Midbrain (tissue), 1 donor: ENCODE results near the gene PLPPR3.
A peak's percentile ranks its signal among the peaks of the same experiment; 100 is the strongest.

ENCODE experiments used
- DNase-seq: peaks from one replicate; lab custom pipeline; 2025; lab: John Stamatoyannopoulos, UW

The PLPPR3 gene

DNA sequence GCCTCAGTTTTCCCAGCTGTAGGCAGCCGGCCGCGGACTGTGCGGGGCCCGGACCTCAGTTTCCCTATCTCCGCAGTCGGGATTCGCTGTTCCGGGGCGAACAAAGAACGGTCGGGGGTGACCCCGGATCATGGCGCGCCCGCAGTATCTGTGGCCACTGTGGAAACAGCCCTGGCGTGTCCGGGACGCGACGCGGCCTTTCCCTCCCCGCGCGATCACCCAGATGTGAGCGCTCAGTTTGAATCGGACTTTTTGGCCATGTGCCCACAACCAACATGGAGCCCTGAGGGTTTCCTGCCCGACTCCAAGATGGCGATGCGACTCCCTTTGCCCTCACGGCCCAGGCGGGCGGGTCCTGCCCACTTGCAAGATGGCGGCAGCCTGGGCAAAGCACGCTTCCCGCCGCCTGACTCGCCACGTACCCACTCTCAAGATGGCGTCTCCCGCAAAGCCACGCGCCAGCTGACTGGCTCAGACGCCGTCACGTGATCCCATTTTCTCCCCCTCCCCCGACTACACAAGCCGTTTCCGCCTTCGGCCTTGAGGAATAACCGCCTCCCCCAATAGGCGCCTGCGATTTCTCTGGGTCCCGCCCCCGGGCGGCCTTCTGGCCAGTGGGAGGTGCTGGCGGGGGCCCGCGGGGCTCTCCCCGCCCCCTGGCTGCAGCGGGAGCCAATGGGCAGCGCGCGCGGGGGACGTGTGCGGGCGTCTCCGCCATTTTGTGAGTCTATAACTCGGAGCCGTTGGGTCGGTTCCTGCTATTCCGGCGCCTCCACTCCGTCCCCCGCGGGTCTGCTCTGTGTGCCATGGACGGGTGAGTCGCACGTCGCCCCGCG, 24.8 kb downstream of the PLPPR3 start, which contains the start of gene PTBP1:
PTBP1 (plus strand) TSS at position 761 of the 836 bp plus-strand sequence; CDS start at position 807, 46 bp downstream.
- peak; percentile 100 for DNase-seq

DNA sequence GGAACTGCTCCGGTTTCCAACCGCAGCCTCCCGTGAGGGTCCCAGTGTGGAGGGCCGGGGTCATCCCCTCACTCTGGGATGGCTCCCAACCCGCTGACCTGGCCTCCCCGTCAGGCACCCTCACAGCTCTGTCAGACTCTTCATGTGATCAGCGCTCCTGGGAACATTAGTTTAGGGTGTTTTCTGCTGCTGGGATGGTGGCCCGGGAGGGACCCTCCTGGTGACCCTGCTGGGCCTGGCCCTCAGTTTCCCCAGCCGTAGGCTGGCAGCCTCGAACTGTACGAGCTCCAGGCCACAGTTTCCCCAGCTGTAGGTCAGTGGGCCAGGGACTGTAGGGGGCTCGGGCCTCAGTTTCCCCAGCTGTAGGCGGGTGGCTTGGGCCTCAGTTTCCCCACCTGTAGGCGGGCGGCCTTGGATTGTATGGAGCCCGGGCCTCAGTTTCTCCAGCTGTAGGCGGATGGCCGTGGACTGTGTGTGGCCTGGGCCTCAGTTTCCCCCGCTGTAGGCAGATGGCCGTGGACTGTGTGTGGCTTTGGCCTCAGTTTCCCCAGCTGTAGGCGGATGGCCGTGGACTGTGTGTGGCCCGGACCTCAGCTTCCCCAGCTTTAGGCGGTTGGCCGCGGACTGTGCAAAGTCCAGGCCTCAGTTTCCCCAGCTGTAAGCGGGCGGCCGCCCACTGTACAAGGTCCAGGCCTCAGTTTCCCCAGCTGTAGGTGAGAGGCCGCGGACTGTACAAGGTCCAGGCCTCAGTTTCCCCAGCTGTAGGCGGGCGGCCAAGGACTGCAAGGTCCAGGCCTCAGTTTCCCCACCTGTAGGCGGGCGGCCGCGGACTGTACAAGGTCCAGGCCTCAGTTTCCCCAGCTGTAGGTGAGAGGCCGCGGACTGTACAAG, 25.8 kb downstream of the PLPPR3 start:
- no peak for DNase-seq

DNA sequence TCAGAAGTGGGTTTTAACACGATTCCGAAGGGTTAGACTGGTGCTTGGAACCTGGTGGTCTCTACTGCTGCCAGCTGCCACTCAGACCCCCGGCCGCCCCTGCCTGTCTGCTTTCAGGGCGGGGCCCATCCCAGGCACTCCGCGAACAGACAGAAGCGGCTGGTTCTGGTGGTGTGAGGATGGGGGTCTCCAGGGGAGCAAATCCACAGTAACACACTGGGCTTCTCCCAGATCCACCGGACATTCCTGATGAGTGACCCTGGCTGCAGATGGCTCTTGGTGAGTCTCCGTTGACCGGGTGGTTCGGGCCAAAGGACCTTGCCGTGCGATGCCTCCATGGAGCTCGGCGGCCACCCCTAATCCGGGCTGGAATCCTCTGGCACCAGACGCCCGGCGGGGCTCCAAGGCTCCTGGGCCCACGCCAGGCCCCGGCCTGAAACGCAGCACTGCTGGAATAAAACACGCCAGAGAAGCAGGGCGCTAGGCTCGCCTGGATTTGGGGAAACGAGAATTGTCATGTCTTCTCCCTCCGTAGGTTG, 26.6 kb downstream of the PLPPR3 start:
- peak; percentile 30 for DNase-seq

DNA sequence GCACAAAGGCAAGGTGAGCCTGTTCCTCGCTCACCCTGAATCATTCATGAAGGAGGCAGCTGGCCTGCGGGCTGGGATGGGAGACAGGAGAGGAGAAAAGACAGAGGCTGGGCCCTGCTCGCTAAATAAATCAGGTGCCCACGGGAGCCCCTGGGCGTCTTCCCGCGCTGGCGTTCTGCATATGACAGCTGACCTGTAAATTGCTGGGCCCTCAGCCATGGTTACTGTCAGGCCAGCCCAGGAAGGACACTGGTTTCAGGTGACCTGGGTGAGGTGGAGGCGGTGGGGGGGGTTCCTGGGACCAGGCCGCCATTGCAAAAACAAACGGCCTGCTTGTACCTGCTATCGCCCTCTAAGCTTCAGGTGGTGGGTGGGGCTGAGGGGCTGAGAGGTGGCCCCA, 27.9 kb downstream of the PLPPR3 start:
- no peak for DNase-seq

DNA sequence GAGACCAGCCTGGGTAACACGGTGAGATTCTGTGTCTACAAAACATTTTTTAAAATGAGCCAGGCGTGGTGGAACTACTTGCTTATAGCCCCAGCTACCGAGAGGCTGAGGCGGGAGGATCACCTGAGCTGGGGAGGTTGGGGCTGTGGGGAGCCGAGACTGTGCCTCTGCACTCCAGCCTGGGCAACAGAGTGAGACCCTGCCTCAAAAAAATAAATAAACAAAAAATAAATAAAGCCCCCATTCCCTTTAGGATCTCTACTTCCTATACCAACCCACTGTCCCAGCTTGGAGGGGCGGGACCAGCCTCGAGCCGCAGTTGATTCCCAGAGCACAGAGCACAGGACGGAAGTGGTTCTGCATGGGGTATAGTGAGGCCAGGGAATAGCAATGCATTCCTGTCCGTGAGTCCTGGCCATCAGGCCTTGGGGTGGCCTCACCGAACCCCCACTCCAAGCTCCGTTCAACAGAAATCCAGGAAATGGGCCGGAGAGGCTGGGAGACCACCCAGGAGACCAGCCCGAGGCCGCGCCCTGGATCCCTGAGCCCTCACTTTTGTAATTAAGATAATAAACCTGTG, 29.4 kb downstream of the PLPPR3 start:
- no peak for DNase-seq

- DNase-seq: no peak
Observed at GRCh38 chr19:791567-792305, 30.0 kb downstream of the PLPPR3 start.

DNA sequence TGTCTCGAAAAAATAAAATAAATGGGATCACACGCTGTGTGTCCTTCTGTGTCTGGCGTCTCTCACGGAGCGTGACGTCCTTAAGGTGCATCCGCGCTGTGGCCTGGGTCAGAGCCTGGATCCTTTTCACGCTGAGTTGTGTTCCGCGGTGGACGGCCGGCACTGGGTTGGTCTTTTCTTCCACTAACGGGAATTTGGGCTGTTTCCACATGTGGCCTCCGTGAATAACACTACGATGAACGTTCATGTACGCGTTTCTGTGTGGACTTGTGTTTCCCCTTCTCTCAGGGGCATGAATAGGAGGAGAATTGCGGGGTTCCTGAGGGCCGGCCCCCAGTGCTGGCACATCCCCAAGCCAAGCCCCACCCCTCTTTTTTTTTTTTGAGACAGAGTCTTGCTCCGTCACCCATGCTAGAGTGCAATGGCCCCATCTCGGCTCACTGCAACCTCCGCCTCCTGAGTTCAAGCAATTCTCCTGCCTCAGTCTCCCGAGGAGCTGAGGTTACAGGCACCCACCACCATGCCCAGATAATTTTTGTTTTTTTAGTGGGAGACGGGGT, 30.7 kb downstream of the PLPPR3 start:
- no peak for DNase-seq

DNA sequence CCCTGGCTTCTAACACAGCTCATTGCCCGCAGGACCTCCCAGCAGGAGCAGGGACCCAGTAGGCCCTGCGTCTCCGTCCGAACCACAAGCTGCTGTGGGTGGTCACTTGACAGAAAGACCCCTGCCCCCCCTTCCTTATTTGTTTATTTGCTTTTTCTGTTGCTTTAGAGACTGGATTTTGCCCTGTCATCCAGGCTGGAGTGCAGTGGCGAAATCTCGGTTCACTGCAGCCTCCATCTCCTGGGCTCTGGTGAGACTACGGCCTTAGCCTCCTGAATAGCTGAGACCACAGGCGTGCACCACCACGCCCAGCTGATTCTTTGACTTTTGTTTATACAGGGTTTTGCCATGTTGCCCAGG, 32.1 kb downstream of the PLPPR3 start:
- no peak for DNase-seq

DNA sequence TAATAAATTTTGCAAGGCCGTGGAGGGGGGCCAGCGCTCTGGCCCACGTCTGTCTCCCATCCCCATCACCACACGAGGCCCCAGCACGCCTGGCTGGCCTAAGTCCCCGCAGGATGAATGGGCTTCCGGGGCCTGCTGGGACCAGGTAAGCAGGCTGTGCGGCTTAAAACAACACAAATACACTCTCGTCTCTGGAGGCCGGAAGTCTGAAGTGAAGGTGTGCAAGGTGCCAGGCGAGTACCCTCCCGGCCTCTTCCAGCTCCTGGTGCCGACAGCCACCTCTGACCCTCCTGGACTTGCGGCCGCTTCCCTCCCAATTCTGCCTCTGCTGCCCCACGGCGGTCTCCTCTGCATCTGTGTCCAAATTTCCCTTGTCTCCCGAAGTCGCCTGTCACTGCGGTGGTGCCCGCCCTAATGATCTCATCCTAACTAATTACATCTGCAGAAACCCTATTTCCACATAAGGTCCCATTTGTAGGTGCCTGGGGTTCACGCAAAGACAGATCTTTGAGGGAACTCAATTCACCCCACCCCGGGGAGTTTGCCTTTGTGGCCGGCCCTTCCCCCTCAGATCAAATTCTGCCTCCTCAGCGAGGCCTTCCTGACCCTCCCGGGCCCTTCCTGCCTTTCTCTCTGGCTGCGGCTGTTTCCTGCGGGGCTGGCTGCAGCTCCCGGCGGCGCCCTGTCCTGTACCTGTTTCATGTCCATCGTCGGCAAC, 32.6 kb downstream of the PLPPR3 start:
- no peak for DNase-seq

DNA sequence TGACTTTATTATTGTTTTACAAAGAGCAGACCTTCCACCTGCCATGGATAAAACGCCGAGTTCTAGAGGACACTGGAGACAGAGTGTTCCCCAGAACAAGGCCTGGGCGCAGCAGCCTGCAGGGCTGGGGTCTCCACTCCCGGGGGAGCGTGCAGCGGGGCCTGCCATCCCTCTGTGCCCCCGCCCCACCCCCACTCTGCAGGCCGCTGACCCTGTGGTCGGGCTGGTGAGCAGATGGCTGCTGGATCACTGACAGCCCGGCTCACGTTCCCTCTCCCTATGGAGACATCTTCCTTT, 33.1 kb downstream of the PLPPR3 start:
- DNase-seq: no peak

DNA sequence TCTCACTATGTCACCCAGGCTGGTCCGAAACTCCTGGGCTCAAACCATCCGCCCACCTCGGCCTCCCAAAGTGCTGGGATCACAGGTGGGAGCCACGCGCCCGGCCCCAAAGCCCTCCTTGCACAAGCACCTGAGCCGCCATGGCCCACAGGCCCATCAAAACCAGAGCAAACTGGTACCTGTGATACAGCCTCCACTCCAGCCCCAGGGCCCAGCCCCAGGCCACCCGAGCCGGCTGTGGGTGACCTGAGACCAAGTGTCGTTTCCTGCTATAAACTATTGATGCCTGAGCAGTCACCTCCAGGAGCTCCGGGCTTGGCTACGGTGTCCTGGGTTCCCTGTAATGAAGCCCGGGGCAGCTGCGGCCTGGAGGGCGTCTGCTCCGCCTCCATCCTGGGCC, 34.2 kb downstream of the PLPPR3 start:
- DNase-seq: no peak

- no peak for DNase-seq
Observed at GRCh38 chr19:784541-784940, 37.2 kb downstream of the PLPPR3 start.

DNA sequence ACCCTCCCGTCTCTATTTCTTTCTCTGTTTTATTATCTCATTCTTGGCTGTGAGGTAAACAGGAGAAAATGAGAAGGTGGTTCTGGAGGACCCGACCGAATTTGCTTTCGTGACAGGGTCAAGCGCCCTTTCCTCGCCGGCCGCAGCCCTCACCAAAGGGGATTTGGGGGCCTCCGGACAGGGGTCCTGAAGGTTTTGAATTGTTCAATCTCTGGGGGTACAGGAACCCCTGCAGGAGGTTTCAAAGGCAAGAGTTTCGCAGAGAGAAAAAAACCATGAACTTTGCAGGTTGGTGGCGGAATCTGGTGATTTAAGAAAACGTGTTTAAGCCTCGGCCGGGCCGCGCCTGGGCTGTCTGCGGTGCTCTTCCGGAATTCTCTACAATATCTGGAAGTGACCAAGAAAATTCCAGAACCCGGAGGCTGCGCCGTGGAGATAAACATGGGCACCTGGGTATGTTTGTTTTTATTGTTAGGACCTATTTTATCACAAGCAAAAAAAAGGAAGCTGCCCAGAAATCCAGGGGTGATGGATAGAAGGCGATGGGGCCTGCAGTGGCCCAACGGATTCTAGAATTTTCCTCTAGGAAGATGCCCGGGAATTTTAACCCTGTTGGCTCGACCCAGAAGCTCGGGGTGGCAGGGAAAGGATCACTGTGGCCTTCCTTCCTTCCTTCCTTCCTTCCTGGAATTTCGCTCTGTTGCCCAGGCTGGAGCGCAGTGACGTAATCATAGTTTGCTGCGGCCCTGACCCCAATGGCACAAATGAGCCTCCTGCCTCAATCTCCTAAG, 38.7 kb downstream of the PLPPR3 start:
- no peak for DNase-seq

DNA sequence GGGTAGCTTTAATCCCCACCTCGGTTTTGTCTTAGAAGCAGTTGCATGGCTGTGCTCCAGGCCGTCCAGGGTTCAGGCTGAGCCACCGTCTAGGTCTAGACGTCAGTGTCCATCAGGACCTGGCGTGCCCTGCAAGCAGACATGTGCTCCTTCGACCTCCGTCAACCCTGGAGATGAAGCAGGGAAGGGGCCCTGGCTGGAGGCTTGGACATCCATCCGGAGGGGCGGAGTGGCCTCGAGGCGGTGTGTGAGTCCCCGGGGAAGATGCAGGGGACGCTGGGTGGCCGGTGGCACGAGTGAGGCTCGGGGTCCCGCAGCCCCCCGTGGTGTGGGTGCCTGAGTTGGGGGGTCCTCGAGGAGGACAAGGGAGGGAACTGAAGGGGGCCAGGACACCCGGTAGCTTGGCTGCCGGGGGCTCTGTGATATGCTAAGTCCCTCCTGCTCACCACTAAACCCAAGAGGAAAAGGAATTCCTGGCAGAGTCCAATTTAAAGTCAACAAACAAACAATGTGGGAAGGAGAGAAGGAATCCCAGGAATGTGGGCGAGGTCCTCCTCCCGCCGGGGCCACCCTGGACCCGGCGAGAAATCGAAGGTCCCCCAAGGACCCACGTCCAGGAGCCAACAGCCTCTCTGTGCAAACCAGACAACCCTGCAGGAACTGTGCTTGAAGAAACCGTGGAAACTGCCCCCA, 39.4 kb downstream of the PLPPR3 start:
- no peak for DNase-seq

- DNase-seq: no peak
Observed at GRCh38 chr19:781800-782184, 40.0 kb downstream of the PLPPR3 start.

GRCh38 chr19:780935-781334, 40.8 kb downstream of the PLPPR3 start:
- DNase-seq: no peak

DNA sequence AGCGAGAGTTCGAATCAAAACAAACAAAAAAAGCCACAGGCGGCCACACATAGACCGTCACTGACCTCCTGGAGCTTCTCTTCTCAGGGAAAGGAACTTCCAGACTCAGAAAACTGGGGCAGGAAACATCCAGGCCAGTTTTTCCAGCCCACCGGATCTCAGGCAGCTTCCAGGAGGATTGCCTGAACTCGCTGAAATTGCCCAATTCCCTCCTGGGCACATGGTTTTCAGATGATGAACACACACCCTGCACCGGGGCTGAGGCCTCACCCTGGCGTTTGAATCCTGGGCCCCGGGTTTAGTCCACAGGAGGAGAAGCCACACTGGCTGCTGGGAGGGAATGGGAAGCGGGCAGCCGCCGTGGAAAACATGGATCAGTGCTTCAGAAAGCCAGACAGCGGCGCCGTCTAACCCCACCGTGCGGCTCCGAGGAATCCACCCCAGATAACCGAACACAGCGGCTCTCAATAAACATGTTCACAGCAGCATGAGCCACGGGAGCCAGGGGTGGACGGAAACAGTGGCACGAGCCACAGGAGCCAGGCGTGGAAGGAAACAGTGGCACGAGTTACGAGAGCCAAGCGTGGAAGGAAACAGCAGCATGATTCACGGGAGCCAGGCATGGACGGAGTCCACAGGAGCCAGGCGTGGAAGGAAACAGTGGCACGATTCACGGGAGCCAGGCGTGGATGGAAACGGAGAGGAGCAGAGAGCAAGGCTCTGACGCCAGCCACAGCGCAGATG, 42.7 kb downstream of the PLPPR3 start:
- no peak for DNase-seq

- no peak for DNase-seq
Observed at GRCh38 chr19:776549-776948, 45.2 kb downstream of the PLPPR3 start.
